GM18526 (cell line): ENCODE measurements around the gene ZNF667.

ENCODE experiments used
- POLR2A ChIP-seq: IDR thresholded peaks from 3 replicates; pipeline ENCODE4 v1.6.1; 2011; ENCODE audit not compliant: insufficient read length; ENCODE audit errors: extremely low read depth

Gene ZNF667

GRCh38 chr19:56476651-56477428 lies at the start of gene ZNF667:
ZNF667 (minus strand) TSS chr19:56477345; CDS start chr19:56462370, 14,975 bp downstream.
- TF ChIP-seq POLR2A, result no peak

- no peak for TF ChIP-seq POLR2A
Observed at GRCh38 chr19:56525214-56525860, 48.2 kb upstream of the ZNF667 start.

DNA sequence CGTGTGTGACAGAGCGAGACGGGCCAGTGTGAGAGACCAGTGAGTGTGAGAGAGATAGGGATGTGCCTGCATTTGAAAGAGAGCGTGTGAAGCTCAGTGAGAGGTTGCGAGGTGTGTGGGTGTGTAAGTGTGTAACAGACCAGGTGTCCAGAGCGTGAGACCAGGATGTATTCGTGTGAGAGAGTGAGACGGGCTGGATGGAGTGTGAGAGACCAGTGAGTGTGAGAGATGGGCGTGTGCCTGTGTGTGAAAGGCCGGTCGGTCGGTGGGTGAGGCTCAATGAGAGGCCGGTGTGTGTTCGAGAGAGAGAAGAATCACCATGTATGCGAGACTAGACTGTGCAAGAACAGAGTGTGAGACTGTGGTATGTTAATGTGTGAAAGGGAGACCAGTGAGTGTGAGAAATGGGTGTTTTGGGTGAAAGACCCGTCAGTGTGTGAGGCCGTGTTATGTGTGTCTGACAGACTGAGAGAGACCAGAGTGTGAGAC lies 31.2 kb upstream of the ZNF667 start:
- no peak for TF ChIP-seq POLR2A

DNA sequence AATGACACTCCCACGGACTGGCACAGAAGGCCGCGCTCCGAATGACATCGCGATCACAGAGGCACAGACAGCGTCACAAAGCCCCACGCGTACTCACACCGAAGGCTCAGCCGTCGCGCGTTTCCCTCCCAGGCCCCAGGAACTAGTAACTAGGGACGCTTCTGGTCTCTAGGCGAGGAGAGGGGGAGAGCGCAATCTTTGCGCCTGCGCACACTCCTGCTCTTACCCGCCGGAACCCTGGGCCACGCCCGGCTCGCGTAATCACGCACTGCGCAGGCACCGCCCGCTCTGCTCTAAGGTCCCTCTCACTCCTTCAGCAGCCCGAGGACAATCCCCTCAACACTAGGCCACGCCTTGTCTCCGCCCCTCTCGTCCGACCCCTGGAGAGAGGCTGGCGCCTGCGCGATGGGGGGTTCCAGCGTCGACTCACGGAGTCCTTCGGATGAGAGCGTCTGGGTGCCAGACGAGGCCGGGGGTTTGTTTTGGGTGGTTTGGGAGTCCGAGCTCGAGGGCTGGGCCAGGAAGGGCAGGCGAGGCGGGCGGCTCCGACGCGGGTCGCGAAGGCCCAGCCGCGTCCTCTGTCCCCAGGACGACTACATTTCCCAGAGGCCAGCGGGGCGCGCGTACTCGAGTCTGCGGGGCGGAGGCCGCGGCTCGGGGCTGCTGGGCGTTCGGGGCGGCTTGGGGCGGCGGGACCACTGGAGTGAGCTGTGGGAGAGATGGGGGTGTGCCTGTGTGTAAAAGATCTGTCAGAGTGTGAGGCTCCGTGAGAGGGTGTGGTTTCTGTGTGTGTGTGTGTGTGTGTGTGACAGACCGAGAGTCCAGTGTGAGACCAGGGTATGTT lies 30.5 kb upstream of the ZNF667 start, which contains the start of gene ZNF471:
Gene ZNF471 (plus strand): TSS at position 410 of the 844 bp plus-strand sequence. CDS start 3,717 bp downstream, outside the sequence.
- TF ChIP-seq POLR2A, result no peak

DNA sequence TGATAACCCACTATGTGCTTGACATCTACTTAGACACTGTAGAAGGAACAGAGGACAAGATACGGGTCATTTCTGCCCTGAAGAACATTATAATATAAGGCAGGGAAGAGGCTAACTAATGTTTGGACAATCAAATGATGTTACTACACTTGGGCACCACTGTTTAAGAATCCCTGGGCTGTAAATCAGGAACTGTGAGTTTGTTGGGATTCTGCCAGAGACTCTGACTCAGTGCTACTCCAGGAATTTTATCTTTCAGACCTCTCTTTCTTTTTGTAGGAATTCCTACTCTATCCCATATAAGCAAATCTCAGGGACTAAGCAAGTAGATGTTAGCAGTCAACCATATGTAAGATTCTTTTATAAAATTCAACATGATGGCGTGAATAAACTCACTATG lies 27.4 kb upstream of the ZNF667 start:
- TF ChIP-seq POLR2A, result no peak

GRCh38 chr19:56491399-56491798 lies 14.3 kb upstream of the ZNF667 start:
- TF ChIP-seq POLR2A, result no peak

- TF ChIP-seq POLR2A, result no peak
Observed at GRCh38 chr19:56477429-56478338, 539 bp upstream of the ZNF667 start.

- TF ChIP-seq POLR2A, result no peak
Observed at GRCh38 chr19:56476093-56476492, 1.1 kb downstream of the ZNF667 start.

DNA sequence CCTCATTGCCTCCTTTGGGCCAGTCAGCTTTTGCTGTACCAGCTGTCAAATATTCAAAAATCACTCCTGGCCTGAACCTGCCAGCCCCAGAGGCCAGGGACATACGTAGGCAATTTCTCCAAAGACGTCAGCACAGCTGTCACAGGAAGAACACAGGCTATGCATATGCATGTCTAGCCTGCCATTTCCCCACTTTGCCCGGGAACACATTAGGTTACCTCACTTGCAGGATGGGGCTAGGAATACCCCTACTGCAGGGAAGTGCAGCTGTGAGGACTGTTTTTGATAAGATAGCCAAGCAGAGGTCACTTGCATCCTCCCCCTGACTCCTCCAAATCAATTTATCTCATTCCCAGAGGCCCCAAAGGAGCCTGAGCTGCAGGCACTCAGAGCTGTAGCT lies 2.8 kb downstream of the ZNF667 start:
- no peak for TF ChIP-seq POLR2A

DNA sequence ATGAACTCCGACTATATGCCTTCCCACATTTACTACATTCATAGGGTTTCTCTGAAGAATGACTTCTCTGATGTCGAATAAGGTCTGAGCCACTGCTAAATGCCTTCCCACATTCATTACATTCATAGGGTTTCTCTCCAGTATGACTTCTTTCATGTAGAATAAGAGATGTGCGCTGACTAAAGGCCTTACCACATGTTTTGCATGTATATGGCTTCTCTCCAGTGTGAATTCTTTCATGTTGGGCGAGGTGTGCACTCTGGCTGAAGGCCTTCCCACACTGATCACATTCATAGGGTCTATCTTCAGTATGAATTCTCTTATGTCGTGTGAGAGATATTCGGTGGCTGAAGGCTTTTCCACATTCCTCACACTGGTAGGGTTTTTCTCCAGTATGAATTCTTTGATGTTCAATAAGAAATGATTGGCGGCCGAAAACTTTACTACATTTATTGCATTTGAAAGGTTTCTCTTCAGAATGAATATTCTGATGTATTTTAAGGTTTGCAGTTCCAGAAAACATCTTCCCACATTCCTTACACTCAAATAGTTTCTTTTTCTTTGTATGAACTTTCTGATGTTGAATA lies 35.8 kb downstream of the ZNF667 start:
- TF ChIP-seq POLR2A, result no peak

GRCh38 chr19:56423985-56424353 lies 53.2 kb downstream of the ZNF667 start:
- TF ChIP-seq POLR2A, result no peak

- no peak for TF ChIP-seq POLR2A
Observed at GRCh38 chr19:56423276-56423984, 53.7 kb downstream of the ZNF667 start.

DNA sequence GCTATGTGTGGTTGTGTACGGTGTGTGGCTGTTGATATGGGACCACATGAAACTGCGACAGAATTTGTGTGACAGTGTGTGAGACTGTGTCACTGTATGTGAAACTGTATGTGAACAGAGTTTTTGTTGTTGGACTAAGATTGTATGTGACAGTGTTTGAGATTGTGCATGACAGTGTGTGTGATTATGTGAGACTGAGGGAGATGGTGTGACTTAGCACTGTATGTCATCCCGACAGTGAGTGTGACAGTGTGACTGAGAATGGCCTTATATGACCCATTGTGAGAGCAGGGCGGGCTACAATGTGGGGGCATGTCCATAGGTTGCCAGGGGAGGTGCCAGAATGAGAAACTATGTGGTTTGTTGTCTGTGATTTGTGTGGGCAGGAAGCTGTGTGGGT lies 72.1 kb downstream of the ZNF667 start:
- TF ChIP-seq POLR2A, result no peak

DNA sequence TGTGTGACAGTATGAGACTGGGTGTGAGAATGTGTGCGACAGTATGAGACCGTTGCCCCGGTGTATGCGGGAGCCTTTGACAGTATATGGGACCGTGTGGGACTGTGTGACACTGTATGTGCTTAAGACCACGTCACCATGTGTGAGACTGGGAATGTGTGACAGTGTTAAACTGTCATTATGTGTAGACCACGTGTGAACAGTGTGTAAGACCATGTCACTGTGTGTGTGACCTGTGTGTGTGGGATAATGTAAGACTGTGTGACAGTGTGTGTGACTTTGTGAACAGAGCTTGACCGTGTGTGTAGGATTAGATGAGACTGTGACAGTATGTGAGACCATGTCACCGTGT lies 72.5 kb downstream of the ZNF667 start:
- no peak for TF ChIP-seq POLR2A
